Left renal pelvis (tissue), 4 donors: Measurements from ENCODE around the gene VIT. TPM values are rescaled to one million over a fixed set of nuclear protein-coding genes. Genes with fewer than 3 reads are reported as not detected.
"Not testable (repeated sequence)": the region's sequence is repeated elsewhere in the genome, so short reads cannot be mapped to it uniquely, and the experiment has no call there.

ENCODE experiments used
- DNase-seq, 4 donors: peaks; one replicate each; pipeline ENCODE4 v3.0.0-alpha.2; 2013; ENCODE audit warnings: low read depth in 4 of 4, low spot score in 3 of 4
- polyA plus RNA-seq, 4 donors: library from polyadenylated mRNA; unstranded; fragments of 120-200 nt; gene quantifications; one replicate each; pipeline ENCODE4 v1.2.1, GENCODE V29; 2013; ENCODE audit not compliant: insufficient read length in 4 of 4

Gene VIT
- polyA plus RNA-seq, 4 donors: 0.09 to 4.6 (median 0.20) TPM; not detected in 1

GRCh38 chr2:36677996-36678605, 18.4 kb upstream of the VIT start:
- DNase-seq: no peak

- no peak for DNase-seq
Observed at GRCh38 chr2:36678856-36679255, 17.7 kb upstream of the VIT start.

DNA sequence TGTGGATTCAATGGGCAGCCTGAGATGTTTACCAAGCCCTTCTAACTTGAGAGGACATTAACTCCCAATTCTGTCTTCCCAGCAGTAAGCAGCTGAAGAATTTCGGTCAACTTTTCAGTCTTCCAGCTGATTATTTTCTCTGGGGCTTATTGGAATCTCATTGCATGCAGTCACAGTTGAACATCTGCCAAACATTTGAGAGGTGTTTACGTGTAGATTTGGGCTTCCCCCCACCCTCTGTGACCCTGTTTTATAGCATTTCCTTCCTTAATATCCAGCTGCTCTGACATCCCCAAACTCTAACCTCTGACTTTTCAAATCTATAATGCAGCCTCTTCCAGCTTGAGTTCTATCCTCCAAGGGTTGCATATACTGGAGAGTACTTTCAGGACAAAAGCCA, 16.5 kb upstream of the VIT start:
- no peak for DNase-seq

DNA sequence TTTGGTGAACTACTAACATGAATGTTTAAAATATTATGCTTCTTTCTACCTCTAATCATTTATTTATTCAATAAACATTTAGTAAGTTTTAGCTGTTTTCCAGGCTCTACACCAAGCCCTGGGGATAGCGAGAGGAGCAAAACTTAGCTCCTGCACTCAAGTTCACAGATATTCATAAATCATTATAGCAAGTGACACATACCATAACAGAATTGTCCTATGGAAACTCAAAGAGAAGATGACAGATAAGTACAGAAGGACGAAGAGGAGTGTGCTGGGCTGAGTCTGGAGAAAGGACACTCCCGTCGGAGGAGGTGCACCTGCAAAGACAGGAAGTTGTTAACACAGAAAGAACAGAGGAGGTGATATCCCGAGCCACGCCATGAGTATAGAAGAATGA, 13.9 kb upstream of the VIT start:
- DNase-seq: no peak

DNA sequence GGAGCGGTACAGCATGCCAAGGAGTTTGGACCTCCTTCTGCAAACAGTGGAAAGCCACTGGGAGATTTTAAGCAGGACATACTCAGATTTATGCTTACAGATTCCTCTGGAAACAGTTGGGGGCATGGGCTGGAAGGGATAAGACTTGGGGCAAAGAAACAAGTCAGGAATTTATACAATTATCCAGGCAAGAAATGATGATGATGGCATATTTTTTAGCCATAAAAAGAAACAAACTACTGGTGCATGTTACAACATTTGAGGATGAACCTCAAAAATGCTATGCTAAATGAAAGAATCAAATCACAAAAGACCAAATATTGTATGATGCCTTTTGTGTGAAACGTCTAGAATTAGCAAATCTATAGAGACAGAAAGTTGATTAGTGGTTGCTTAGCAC, 13.5 kb upstream of the VIT start:
- no peak for DNase-seq

DNA sequence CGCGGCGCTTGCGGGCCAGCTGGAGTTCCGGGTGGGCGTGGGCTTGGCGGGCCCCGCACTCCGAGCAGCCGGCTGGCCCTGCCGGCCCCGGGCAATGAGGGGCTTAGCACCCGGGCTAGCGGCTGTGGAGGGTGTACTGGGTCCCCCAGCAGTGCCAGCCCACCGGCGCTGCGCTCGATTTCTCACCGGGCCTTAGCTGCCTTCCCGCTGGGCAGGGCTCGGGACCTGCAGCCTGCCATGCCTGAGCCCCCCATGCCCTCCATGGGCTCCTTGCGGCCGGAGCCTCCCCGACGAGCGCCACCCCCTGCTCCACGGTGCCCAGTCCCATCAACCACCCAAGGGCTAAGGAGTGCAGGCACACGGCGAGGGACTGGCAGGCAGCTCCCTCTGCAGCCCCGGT, 8.2 kb upstream of the VIT start:
- DNase-seq: not testable (repeated sequence)

- DNase-seq: not testable (repeated sequence)
Observed at GRCh38 chr2:36689013-36689412, 7.5 kb upstream of the VIT start.

GRCh38 chr2:36692121-36692520, 4.4 kb upstream of the VIT start:
- DNase-seq: no peak

DNA sequence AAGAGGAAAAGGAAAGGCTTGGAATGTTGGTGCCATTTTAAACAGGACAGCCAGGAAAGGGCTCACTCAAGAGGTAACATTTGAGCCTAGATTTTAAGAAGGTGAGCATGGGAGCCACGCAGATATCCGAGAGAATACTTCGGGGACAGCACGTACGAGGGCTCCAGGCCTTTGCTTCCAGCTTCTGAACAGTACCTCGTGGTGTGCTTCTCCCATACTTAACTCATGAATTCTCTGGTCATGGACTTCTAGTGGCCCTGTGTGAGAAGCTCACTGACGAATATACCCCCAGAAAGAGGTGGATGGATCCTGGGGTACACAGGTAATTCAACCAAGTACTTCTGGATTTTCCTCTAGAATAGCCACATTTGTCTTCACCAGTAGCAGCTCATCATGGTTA, 2.7 kb upstream of the VIT start:
- DNase-seq: no peak

- DNase-seq: no peak
Observed at GRCh38 chr2:36695746-36696415, 626 bp upstream of the VIT start.

GRCh38 chr2:36697424-36698066, 1.0 kb downstream of the VIT start:
- DNase-seq: no peak

GRCh38 chr2:36698993-36699392, 2.5 kb downstream of the VIT start:
- DNase-seq: no peak

DNA sequence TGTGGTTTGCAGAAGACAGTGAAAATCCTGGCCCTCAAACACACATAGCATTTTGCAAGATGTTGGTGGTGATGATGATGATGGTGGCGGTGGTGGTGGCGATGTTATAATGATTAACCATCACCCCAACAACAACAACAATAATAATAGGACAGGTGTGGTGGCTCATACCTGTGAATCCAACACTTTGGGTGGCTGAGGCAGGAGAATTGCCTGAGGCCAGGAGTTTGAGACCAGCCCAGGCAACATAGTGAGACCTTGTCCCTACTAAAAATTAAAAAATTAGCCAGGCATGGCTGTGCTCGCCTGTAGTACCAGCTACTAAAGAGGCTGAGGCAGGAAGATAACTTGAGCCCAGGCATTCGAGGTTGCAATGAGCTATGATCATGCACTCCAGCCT, 3.8 kb downstream of the VIT start:
- no peak for DNase-seq

GRCh38 chr2:36701391-36701795, 4.9 kb downstream of the VIT start:
- DNase-seq: no peak

GRCh38 chr2:36701918-36702317, 5.4 kb downstream of the VIT start:
- DNase-seq: no peak

GRCh38 chr2:36702781-36703180, 6.3 kb downstream of the VIT start:
- no peak for DNase-seq

DNA sequence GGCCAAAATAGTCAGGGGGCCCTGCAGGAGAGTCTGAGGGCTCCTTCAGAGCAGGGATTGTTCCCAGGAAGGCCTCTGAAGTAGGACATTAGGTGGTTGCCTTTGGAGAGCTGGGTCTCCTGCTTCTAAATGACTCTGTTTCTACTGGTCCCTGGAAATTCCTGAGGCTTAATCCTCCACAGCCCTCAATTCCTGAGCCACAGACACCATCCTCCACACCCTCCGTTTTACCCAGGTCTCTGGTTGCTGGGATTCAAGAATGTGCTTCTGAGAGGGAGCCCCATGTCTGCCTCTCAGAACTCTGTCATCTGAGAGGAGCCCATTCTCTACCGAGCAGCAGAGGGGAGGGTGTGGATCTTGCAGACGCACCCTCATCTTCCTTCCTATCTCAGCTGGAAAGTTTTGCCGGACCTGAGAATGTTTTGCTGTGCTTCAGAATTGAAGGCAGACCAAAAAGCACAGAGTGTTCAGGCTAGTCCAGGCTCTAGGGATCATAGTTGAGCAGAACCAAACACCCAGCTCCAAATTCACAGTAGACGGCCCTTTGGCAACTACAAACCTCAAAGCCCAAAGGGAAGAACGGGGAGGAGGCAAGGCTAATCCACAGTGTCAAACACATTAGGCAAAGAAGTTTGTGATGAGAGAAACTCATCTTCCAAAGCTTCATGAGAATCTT, 8.1 kb downstream of the VIT start:
- no peak for DNase-seq

- DNase-seq: no peak
Observed at GRCh38 chr2:36705326-36706020, 9.0 kb downstream of the VIT start.

DNA sequence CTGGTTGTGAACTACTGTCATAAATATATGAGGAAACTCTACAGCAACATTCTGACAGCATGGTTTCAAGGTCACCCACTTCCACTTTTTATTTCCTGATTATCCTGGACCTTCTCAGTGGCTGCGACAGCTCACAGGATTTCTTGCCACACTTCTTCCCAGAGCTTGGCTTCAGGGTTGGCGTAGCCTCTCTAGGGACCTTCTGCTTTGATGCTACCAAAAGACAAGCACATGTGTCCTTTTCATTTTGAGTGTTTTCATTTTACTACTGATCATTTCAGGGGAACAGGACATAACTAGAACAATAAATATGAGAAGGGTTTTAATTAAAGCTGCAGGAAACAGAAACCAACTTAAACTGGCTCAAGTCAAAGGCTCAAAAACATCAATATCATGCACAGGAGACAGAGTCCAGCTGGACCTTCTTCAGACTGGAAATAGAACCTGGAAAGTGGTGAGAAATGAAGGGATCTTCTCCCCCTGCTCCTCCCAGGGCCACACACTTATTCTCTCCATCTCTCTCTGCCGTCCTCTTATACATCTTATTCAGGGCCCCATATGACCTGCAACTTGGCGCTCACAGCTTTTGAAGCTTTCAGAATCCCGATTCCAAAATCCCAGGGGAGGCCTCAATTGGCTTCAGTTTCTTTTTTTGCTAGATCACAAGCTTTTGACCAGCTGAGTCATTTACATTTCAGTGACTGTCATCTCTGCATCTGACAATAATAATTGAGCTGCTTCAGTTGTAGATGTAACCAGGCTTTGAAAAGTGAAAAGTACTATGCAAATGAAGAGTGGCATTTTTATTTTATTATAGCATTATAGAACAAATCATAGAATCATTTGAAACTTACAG, 9.7 kb downstream of the VIT start:
- no peak for DNase-seq

DNA sequence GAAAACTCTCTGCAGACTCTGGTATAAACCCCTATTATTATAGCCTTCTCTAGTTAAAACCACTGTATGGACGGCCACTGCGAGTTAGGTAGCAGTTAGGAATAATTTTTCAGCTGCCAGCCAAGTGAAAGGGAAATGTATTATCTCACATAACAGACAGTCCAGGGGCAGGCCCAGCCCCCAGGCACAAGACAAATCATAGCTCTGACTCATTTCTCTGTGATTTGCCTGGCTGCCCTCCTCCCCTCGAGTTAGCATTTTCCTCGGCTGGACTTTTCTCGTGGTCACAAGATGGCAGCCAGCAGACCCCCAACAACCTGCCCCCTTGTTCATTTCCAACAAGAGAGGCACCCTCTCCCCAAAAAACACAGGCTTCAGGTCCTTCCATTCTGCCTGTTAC, 10.5 kb downstream of the VIT start:
- no peak for DNase-seq
